Neuron (in vitro differentiated cells): ENCODE measurements around the gene CACNA1I.
"Not testable (repeated sequence)": the region's sequence is repeated elsewhere in the genome, so short reads cannot be mapped to it uniquely, and the experiment has no call there.

ENCODE experiments used
- H2AFZ ChIP-seq: one replicate; pipeline ENCODE4 v1.6.1; 2013; ENCODE audit warnings: low read depth, mild to moderate bottlenecking, inconsistent platforms, low read length, moderate library complexity
- H3K27me3 ChIP-seq: one replicate; pipeline ENCODE4 v1.6.1; 2013; ENCODE audit warnings: low read length; ENCODE audit not compliant: insufficient read depth
- H3K36me3 ChIP-seq: one replicate; pipeline ENCODE4 v1.6.1; 2013; ENCODE audit warnings: low read length; ENCODE audit not compliant: insufficient read depth
- H3K4me1 ChIP-seq: one replicate; pipeline ENCODE4 v1.6.1; 2013; ENCODE audit warnings: low read length; ENCODE audit not compliant: insufficient read depth
- H3K4me3 ChIP-seq: 2 replicates; pipeline ENCODE4 v1.5.1; 2013; ENCODE audit warnings: mild to moderate bottlenecking, low read length, moderate library complexity
- H3K9me3 ChIP-seq: one replicate; pipeline ENCODE4 v1.6.1; 2013; ENCODE audit warnings: low read length

CACNA1I gene

DNA sequence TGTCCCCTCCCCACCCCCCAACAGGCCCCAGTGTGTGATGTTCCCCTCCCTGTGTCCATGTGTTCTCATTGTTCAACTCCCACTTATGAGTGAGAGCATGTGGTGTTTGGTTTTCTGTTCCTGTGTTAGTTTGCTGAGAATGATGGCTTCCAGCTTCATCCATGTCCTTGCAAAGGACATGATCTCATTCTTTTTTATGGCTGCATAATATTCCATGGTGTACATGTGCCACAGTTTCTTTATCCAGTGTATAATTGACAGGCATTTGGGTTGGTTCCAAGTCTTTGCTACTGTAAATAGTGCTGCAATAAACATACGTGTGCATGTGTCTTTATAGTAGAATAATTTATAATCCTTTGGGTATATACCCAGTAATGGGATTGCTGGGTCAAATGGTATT is 163.5 kb downstream of the CACNA1I start:
- Histone ChIP-seq H3K4me1 (peaks cover 15% of the 10 kb centered on the region), H3K27me3 (peaks cover 12% of the 10 kb centered on the region)
- not testable (repeated sequence) for H2AFZ ChIP-seq, H3K36me3 ChIP-seq, H3K4me3 ChIP-seq, H3K9me3 ChIP-seq

DNA sequence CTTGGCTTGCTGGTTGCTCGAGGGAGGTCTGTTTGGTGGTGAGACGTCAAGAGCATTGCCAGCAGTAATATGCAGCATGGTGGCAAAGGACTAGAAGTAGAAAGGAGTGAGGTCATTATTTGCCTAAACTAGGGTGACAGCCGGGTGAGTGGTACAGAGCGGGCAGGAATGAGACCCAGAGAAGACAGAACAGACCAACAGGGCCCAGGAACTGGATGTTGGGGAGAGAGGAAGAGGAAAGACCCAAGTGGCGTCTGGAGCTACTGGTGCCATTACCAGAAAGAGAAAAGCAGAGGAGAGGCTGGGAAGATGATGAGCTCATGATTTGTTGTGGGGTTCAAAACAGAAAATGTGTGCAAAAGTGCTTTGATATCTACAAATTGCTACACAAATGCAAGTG is 164.3 kb downstream of the CACNA1I start:
- no peak overlapping the region for H2AFZ ChIP-seq
- H3K36me3 ChIP-seq = no peaks in the 10 kb centered on the region
- H3K4me1 ChIP-seq = peaks cover 15% of the 10 kb centered on the region
- H3K27me3 ChIP-seq = peaks cover 12% of the 10 kb centered on the region
- no peaks in the 10 kb centered on the region for H3K9me3 ChIP-seq
- no peak overlapping the region for H3K4me3 ChIP-seq

DNA sequence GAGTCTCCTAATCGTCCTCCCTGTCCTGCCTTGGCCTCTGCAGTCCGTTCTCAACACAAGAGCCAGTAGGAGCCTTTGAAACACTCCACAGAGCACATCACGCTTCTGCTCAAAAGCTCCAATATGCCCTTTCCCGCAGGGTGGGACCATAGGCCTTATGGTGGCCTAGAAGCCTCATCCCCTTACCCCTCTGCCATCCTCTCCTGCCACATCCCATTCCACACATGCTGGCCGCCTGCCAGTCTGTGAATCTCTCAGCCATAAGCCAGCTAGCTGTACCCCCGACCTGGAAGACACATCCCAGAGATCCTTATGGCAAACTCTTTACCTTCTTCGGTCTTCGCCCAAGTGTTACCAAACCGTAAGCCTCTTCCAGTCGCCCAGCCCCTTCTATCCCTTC is 165.2 kb downstream of the CACNA1I start:
- peaks cover 15% of the 10 kb centered on the region for H3K4me1 ChIP-seq
- H2AFZ ChIP-seq = no peak overlapping the region
- no peak overlapping the region for H3K4me3 ChIP-seq
- peaks cover 12% of the 10 kb centered on the region for H3K27me3 ChIP-seq
- no peaks in the 10 kb centered on the region for H3K9me3 ChIP-seq
- H3K36me3 ChIP-seq = no peaks in the 10 kb centered on the region

DNA sequence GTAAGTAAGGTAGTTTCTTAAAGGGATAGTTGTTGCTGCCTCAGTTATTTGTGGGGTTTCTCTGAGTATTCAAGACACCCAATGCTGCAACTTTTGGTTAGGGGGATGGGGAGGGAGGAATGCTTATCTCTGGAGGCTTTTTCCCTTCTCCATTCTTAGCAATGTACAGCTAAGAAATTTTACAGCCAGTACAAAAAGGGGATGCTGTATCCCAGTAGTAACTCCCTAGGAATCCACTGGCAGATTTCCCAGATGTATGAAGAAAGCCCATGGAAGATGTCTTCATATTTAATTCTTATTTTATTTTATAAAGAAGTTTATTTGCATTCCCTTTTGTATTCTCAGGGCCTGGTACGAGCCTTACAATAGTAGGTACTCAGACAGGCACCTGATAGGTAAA is 168.2 kb downstream of the CACNA1I start:
- Histone ChIP-seq H3K9me3 (no peaks in the 10 kb centered on the region), H2AFZ (no peak overlapping the region), H3K4me3 (no peak overlapping the region), H3K27me3 (no peaks in the 10 kb centered on the region), H3K4me1 (peaks cover 15% of the 10 kb centered on the region), H3K36me3 (no peaks in the 10 kb centered on the region)
